HT-29 (cell line): ENCODE data around the gene ETV2. TPM values are rescaled to one million over a fixed set of nuclear protein-coding genes. Genes with fewer than 3 reads are reported as not detected.
A peak's percentile ranks its signal among the peaks of the same experiment; 100 is the strongest.
"Not testable (repeated sequence)": the region's sequence is repeated elsewhere in the genome, so short reads cannot be mapped to it uniquely, and the experiment has no call there.

Source experiments
- DNase-seq: peaks from one replicate; pipeline ENCODE4 v3.0.0-alpha.2; 2015; ENCODE audit warnings: low spot score
- total RNA-seq: library from RNA; depleted of rRNA; stranded (reverse); fragments of >200 nt; shearing (Covaris generic); gene quantifications from 2 replicates; pipeline ENCODE4 v1.2.3, GENCODE V29; 2014

The ETV2 gene
- total RNA-seq, 1 experiment from 2014 or later: 3.5 TPM

DNA sequence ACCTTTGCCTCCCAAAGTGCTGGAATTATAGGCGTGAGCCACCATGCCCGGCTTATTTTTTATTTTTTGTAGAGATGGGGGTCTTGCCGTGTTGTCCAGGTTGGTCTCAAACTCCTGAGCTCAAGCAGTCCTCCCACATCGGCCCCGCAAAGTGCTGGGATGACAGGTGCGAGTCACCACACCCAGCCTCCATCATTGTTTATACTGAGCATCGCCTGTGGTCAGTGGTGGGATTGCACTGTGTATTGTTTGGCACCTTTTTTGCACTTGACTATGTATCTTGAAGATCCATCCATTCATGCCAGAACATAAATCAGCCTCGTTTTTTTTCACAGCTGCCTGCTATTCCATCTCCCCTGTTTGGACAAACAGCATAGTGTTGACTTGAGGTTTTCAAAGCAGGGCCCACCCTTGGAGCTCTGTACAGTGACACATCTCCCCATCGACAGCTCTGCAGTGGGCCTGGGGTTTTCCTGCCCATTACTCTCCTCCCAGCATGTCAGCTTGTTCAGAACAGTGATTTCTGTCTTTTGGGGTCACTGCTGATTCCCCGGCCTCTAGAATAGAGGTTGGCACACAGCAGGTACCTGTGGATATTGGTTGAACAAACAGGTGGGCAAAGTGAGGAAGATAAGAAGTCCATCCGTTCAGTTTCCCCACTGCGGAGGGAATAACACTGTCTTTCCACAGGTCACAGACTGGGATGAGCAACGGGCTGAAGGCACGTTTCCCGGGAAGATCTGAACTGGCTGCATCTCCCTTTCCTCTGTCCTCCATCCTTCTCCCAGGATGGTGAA lies 16.6 kb downstream of the ETV2 start:
- no peak for DNase-seq

DNA sequence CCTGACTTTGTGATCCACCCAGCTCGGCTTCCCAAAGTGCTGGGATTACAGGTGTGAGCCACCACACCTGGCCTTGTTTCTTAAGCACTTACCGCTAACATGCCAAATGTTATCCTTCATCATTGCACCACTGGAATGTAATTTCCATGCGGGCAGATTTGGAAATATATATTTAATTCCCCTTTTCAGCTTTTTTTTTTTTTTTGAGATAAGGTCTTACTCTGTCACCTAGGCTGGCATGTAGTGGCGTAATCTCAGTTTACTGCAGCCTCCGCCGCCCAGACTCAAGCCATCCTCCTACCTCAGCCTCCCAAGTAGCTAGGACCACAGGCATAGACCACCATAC lies 20.4 kb downstream of the ETV2 start:
- DNase-seq: no peak

- no peak for DNase-seq
Observed at GRCh38 chr19:35663981-35664380, 22.4 kb downstream of the ETV2 start.

DNA sequence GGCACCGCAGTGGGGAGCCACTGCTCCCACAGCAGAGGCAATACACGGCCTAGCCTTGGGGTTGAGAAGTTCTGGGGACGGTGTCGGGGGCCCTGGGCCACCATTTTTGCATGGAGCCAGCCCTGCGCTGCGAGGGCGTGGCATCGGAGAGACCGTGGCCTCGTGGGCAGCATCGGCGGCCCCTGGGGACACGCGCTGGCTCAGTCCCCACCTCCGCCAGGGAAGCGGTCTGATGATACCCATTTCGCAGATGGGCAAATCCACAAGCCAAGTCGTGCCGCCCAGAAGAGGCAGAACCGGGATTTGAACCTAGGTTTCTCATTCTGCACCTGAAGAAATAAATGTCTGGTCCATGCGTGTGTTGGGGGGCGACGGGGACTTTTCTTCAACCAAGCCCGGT lies 23.6 kb downstream of the ETV2 start:
- DNase-seq: no peak

DNA sequence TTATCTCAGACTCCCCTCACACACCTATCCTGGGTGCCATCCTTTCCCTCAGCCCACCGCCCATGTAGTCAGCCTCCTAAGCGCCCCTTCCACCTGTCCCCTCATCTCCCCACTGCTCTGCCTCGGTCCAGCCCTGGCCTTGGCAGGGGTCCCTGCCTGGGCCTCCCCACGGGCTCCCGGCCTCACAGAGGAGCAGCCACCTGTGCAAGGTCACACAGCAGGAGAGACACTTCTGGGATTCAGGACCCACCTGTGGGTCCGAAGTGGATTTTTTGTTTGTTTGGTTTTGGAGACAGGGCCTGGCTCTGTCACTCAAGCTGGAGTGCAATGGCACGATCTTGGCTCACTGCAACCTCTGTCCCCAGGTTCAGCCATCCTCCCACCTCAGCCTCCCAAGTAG lies 24.1 kb downstream of the ETV2 start:
- DNase-seq: no peak

DNA sequence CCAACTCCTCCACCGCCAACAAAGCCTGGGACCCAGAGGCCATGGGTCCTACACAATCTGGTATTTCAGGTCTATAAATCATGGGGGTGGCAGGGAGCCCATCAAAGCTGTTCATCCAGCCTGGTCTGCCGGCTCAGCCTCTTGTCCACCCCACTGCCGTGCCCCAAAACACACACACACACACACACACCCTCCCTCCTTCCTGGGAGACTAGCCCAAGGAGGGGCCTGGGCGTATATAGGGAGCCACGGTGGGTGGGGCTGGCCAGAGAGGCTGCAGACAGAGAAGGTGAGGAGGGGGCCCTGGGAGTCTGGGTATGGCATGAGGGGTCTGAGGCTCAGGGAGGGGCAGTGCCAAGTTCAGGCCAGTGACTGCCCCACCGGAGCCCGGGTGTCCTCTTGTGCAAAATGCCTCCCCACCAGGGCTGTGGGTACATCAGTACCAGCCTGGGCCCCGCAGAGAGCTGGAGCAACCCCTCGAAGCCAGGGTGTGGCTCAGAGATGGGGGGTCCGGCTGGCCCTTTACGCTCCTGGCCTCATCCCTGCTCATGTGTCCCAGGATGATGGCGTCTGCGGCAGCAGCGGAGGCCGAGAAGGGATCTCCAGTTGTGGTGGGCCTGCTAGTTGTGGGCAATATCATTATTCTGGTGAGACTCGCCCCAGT lies 24.8 kb downstream of the ETV2 start, which contains the start of gene UPK1A:
TSS of gene UPK1A (plus strand) at position 267 of the 663 bp plus-strand sequence. CDS start at position 563, 296 bp downstream.
- no peak for DNase-seq

- no peak for DNase-seq
Observed at GRCh38 chr19:35669566-35669965, 28.0 kb downstream of the ETV2 start.

GRCh38 chr19:35669974-35670373 lies 28.4 kb downstream of the ETV2 start:
- no peak for DNase-seq

DNA sequence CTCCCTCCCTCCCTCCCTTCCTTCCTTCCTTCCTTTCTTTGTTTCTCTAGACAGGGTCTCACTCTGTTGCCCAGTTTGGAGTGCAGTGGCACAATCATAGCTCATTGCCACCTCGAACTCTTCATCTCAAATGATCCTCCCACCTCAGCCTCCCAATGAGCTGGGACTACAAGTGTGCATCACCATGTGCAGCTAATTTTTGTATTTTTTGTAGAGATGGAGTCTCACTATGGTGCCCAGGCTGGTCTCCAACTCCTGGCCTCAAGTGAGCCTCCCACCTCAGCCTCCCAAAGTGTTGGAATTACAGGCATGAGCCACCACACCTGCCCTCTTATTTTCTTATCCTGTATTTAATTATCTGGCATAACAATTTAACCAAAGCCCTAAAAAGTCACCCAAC lies 29.1 kb downstream of the ETV2 start:
- no peak for DNase-seq

DNA sequence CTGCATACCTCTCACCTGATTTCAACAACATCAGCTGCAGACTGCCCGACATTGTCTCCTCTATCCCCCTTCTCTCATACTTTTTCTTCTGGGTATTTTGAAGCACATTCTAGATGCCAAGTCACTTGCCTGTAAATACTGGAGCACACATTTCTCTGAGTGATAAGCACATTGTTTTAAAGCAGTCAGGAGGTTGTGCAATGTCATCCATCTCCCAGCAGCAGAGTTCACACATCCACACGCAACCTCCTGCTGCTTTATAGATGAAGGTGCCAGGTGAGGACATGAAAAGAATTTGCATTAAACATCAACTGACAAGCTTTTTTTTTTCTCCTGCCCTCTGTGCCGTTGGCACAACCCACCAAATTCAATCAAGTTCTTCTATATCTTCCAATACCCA lies 30.3 kb downstream of the ETV2 start:
- DNase-seq: no peak

- DNase-seq: no peak
Observed at GRCh38 chr19:35673121-35673804, 31.7 kb downstream of the ETV2 start.

DNA sequence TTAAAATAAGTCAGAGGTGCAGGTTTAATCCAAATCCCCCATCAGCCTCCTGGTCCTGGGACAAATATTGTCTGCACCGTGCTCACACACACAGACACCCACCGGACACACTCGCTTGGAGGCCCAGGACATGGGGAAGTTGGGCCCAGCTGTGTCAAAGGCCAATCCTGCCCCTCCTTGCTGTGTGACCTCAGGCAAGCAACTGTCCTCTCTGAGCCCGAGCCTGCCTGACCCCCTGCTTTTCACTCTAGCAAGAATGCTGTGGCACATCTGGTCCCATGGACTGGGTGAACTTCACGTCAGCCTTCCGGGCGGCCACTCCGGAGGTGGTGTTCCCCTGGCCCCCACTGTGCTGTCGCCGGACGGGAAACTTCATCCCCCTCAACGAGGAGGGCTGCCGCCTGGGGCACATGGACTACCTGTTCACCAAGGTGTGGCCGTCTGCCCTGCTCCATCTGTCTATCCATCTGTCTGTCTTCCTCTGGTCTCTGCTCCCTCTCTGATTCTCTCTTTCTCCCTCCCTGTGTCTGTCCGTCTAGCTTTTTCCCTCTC lies 34.1 kb downstream of the ETV2 start:
- no peak for DNase-seq

- DNase-seq: no peak
Observed at GRCh38 chr19:35689836-35690235, 48.3 kb downstream of the ETV2 start.

DNA sequence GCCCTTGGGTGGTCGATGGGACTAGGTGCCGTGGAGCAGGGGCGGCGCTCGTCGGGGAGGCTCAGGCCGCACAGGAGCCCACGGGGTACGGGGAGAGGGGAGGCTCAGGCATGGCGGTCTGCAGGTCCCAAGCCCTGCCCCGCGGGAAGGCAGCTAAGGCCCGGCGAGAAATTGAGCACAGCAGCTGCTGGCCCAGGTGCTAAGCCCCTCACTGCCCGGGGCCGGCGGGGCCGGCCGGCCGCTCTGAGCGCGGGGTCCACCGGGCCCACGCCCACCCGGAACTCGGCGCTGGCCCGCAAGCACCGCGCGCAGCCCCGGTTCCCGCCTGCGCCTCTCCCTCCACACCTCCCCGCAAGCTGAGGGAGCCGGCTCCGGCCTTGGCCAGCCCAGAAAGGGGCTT lies 49.6 kb downstream of the ETV2 start:
- not testable (repeated sequence) for DNase-seq

DNA sequence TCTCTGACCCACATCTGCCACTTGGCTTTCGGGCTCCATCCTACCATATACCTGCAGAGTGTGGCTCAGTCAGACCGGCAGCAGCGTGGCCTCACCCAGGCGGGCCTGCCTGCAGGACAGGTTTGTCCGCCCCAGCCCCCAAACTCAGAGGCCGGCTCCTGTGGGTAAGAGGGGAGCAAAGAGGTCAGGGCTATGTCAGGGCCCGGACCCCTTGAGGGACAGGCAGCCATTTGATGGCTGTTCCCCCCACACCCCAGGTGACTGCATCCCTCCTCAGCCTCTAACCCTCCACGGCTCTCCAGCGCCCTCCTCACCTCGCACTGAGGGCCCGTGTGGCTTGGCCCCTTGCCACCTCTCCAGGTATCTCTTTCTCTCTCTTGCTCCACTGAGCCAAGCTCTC lies 50.5 kb downstream of the ETV2 start:
- DNase-seq: peak; percentile 38

GRCh38 chr19:35693422-35693821 lies 51.9 kb downstream of the ETV2 start:
- no peak for DNase-seq

- peak; percentile 98 for DNase-seq
Observed at GRCh38 chr19:35693835-35694599, 52.5 kb downstream of the ETV2 start.
